HG03457 (cell line): ENCODE results near the gene UNKL.

Source experiments
- ATAC-seq: cut with Tn5 transposase; IDR thresholded peaks from one replicate; pipeline ENCODE4 v1.9.1; 2021; ENCODE audit warnings: moderate number of reproducible peaks; ENCODE audit not compliant: unreplicated experiment

UNKL gene

DNA sequence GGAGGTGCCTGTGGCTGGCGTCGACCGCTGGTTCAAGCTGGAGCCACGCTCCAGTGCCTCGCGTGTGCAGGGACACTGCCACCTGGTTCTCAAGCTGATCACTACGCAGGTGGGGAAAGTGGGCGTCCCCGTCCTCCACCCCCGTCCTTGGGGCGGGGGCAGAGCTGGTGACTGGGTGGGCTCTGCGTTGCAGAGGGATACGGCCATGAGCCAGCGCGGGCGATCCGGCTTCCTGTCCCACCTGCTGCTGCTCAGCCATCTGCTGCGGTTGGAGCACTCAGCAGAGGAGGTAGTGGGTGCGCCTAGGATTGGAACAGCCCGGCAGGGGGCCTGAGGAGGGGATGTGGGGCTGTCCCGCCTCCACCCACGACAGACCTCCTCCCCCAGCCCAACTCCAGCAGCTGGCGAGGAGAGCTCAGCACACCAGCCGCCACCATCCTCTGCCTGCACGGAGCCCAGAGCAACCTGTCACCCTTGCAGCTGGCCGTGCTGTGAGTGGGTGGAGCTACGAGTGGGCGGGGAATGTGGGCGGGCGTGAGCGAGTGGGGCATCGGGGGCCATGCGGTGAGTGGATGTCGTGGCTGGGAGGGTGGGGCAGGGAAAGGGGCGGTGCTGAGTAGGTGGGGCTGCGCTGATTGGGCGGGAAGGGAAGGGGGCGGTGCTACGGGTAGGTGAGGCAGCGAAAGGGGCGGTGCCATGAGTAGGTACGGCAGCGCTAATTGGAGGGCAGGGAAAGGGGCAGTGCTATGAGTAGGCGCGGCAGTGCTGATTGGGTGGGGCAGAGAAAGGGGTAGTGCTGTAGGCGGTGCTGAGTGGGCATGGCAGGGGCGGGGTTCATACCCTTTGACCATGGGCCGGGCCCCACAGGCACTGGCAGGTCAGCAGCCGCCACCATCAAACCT lies 71.7 kb downstream of the UNKL start:
- peak; percentile 61 for ATAC-seq

DNA sequence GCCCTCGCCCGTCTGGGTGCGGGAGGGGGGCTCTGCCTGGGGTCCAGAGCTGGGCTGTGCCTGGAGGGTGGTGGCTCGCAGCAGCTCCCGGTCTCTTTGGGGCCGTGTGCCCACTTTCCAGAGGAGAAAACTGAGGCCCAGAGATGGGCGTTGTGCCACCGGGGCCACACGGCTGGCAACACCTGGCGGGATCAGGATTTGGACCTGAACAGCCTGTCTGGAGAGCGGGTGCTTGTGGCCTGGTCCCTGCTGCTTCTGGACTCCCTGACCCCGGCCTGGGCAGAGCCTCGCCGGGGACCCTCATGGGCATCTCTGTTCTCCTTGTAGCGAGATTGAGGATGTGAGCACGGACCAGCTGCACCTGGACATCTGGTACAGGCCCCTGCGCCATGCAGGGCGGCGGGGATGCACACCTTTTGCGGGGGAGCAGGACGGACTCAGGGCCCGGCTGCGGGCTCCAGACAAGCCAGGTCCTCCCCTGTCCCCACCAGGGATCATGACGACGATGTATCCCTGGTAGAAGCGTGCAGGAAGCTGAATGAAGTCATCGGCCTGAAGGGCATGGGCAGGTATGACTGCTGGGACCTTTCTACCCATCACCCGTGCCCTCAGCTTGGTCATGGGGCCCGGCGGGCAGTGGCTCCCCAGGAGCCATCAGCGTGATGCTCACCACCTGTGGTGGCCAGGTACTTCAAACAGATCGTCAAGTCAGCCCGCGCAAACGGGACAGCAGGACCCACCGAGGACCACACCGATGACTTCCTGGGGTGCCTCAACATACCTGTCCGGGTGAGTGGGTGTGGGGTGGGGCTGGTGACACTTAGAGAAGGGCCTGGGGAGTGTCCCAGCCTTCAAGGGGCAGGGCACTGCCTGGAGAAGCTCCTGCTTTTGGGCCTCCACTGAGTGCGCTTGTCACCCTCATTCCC lies 72.7 kb downstream of the UNKL start:
- ATAC-seq: no peak

DNA sequence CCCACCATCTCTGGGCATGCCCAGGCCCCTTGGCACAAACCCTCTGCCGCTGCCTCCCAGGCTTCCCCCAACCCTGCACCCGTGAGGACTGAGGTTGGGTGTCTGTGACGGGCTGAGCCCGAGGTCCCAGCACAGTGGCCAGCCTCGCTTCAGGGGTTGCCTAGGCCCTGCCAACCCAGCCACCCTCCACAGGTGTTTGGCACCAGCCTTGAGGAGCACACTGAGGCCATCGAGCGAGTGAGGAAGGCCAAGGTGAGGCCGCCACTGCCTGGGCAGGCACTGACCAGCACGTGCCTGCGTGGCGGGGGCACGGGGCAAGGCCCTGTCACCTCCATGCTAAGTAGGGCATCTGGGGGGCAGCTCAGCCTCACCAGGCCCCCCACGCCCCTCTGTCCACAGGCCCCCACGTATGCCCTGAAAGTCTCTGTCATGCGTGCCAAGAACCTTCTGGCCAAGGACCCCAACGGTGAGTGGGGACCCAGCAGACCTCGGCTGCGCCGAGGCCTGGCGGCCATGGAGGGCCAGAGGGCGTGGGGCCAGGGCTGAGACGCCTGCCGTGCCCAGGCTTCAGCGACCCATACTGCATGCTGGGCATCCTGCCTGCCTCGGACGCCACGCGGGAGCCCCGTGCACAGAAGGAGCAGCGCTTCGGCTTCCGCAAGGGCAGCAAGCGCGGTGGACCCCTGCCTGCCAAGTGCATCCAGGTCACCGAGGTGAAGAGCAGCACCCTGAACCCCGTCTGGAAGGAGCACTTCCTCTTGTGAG lies 73.6 kb downstream of the UNKL start:
- no peak for ATAC-seq

DNA sequence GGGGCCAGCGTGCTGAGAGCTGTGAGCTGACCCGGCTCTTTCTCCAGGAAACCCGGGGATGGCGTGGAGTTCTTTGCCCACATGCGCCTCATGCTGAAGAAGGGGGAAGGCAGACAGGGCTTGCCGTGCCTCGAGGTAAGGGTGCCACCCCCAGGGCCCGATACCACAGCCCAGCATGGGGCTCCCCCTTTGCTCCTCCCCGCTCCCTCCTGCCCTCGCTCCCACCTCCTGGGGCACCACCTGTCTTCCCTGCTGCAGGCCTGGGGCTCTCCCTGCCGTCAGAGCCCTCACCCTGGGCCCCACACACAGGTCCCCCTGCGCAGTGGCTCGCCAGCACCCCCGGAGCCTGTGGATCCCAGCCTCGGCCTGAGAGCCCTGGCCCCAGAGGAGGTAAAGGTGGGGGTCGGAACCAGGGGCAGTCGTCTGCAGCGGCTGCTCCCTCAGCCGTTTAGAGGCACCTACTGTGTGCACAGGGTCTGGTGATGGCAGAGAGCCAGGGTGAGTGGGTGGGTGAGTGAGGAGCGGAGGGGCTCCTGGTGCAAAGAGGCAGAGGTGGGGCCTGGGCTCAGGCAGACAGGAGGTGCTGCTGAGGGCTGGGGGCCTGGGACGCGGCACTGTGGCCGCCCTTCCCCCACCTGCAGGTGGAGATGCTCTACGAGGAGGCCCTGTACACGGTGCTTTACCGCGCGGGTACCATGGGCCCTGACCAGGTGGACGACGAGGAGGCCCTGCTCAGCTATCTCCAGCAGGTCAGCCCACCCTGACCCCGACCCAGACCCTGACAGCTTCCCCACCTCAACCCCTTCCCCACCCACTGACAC lies 75.4 kb downstream of the UNKL start:
- no peak for ATAC-seq

DNA sequence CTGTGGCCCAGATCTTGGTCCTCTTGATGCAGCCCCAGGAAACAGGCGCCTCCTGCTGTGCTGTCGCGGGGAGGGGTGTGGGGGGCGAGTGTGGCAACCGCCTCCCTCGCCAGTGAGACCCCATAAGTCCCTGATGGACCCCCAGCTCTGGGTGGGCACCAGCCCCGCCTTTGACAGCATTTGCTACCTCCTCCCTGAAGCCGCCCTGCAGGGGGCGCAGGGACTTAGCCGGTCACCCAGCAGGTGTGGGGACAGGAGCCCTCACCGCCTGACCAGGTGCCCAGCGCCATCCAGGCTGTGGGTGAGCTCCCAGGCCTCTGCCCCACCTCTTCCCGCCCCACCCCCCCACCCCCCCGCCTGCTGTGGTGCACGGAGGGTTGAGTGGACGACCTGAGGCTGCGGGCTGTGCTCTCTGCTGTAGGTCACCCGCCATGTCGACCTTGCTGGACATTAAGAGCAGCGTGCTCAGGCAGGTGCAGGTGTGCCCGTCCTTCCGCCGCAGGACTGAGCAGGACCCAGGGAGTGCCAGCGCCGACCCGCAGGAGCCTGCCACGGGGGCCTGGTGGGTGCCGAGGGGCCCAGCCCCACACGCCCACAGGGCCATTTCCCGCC lies 76.3 kb downstream of the UNKL start:
- ATAC-seq: no peak

DNA sequence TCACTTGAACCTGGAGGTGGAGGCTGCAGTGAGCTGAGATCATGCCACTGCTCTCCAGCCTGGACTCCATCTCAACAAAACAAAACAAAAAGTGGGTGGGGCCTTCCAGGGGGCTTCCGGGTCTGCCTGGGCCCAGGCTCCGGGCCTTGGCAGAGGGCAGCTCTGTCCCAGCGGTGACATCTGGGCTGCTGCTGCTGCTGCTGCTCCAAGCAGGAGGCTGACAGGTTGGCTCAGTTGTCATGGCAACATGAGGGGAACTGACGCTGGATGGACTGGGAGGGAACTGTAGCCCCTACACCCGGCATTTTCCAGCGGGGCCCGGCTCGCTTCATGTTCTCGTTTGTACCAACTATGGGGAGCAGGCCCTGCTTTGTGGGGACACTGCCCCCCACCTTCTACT lies 77.0 kb downstream of the UNKL start:
- ATAC-seq: no peak

DNA sequence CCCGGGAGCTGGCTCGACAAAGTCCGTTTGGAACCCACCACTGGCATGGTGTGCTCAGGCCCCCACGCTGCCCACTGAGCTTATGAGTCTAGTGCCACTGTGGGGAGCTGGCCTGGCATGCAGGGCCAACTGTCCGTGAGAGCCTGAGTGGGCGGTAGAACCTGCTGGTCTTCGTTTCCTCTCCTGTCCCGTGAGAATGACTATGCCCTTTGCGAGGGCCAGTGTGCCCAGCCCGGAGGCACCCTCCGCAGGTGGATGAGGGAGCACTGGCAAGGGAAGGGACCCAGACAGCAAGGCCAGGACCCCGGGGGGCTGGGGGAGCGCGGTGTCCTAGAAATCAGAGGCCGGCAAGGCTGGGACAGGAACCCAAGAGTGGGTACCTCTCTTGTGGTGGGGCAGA lies 77.9 kb downstream of the UNKL start:
- no peak for ATAC-seq

DNA sequence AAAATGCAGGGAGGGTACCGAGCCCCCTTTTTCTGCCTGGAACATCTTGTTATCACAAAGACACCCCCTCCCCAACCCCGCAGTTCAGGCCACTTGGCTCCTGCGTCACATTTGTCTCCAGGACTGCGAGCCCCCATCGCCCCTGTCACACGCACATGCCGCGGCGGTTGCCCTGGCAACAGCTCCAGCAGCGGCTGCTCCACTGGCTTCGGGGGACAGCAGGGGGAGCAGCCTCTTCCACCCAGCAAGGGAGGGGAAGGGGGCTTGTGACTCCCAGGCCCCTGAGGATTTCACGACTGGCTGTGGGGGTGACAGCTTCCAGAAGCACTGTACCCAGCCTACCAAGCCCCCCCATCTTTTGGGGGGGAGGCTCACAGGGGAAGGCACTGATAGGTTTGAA lies 78.5 kb downstream of the UNKL start:
- ATAC-seq: no peak

DNA sequence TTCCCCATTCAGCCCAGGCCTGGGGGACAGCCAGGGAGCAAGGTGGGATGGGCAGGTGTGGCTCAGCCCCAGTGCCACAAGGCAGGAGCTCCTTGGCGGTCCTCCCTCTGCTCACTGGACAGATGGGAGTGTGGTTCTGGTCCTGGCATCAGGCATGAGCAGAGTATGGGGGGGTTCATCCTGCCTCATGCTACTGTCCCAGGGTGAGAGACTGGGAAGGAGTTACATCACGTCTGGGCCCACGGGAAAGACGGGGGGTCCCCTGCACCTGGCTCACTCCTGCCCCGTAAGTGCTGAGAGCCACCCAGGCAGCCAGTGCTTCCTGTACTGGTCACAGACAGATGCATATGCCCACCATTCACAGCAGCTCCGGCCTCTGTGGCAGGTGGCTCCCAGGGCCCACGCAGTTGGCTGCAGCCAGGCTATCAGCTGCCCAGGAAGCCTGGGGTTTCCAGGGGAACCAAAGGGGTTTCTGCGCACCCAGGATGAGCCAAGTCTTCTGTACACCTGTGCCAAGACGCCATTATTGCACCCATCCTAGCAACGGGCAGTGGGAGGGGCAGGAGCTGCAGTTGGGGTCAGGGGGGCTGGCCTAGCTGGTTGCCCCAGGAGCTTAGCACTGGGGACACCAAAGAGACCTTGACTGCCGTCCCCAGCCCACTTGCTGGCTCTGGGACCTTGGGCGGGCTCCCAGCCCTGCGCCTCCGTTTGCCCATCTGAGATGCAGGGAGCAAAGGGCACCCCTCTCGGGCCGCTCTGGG lies 79.1 kb downstream of the UNKL start:
- ATAC-seq: no peak

DNA sequence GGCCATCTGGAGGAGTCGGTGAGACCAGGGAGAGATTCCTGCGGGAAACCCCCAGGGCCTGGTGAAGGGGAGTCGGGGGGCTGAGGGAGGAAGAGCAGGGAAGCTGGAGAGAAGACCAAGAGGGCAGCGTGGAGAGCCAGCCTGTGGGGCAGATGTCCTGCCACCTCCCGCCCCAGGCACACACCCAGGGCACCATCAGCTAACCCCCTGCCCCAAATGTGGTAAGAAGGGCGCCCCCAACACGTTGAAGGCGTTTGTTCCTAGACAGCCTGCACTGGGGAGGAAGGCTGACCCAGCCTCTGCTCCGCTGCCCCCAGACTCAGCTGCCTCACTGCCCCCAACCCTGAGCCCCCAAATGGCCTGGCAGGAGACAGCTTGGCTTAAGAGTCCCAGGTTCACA lies 79.8 kb downstream of the UNKL start:
- ATAC-seq: no peak

DNA sequence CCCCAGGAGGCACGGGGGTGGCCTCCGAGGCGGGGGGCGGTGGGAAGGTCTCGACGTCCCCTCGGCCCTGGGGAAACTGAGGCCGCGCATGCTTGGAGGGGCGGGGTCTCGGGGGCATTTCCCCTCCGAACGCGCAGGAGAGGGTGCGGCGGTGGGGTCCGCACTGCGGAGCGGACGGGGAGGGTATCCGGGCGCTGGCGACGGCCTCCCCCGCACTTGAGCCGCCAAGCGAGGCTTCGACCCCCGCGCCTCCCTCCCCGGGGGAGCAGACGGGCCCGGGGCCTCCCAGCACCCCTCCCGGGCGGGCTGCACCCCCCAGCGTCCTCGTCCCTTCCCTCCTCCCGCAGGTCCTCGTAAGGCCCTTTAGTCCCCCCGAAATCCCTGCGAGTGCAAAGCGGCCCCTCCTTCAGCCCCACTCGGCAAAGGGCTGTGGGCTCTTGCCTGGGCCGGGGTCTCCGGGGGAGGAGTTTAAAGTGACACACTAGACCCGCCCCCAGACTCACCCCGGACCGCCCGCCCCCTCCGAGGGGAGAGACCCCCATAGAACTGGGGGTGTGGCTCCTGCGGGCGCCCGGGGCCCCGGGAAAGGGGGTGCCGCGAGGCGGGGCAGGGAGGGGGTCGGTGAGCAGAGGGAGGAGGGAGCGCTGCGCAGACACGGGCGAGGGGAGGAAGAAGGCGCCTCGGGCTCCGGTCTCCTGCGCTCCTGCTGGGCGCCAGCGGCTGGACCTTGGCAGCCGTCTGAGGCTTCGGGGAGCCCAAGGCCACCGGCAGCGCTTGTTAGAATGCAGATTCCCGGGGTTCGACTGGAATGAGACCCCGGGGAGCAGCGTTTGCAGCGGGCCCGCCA lies 80.4 kb downstream of the UNKL start:
- ATAC-seq: no peak

DNA sequence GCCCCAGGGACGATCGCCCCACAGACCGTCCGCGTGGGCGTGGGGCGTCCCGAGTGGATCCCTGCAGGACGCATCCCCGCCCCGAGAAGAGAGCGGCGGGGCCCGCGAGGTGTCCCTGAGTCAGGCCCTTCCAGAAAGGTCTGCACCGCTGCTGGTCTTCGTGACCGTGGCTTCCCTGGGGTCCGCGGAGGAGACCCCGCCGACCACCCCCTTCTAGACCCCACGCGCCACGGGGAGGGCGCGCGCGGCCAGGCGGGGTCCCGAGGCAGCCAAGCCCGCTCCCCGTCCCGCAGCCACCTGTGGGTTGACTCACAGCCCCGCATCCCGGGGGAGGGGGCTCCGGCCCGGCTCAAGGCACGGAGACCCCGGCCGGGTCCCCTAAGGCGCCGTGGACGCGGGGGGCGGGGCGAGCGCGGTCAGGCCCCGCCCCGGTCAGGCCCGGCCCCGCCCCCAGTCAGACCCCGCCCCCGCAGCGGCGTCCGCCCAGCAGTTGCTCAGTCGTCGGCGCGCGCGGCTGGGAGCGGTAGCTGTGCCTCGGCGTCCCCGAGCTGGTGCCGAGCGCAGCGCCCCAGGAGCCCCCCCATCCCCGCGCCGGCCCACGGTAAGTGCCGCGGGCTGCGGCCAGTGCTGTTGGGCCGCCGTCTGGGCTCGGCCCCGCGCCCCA lies 81.2 kb downstream of the UNKL start, which contains the start of gene BAIAP3:
Gene BAIAP3, plus strand, starts transcription at position 497 of the 664 bp plus-strand sequence. CDS start 4,905 bp downstream, outside the sequence.
- ATAC-seq: no peak

DNA sequence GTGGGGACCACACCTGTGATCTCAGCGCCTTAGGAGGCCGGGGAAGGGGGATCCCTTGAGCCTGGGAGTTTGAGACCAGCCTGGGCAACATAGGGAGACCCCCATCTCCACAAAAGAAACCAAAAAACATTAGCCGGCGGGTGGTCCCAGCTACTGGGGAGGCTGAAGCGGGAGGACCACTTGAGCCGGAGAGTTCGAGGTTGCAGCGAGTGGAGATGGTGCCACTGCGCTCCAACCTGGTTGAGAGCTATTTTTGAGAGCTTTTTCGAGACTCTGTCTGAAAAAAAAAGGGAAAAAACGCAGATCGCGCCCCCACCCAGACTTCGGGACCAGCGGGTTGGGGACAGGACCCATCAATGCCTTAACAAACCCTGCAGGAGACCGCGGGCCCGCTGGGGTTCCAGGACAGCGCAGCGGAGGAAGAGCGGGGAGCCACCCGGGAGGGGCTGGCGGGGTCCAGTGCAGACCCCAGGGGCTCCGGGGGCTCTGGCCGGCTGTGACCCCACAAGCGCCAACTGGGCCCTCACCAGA lies 81.8 kb downstream of the UNKL start:
- ATAC-seq: no peak

DNA sequence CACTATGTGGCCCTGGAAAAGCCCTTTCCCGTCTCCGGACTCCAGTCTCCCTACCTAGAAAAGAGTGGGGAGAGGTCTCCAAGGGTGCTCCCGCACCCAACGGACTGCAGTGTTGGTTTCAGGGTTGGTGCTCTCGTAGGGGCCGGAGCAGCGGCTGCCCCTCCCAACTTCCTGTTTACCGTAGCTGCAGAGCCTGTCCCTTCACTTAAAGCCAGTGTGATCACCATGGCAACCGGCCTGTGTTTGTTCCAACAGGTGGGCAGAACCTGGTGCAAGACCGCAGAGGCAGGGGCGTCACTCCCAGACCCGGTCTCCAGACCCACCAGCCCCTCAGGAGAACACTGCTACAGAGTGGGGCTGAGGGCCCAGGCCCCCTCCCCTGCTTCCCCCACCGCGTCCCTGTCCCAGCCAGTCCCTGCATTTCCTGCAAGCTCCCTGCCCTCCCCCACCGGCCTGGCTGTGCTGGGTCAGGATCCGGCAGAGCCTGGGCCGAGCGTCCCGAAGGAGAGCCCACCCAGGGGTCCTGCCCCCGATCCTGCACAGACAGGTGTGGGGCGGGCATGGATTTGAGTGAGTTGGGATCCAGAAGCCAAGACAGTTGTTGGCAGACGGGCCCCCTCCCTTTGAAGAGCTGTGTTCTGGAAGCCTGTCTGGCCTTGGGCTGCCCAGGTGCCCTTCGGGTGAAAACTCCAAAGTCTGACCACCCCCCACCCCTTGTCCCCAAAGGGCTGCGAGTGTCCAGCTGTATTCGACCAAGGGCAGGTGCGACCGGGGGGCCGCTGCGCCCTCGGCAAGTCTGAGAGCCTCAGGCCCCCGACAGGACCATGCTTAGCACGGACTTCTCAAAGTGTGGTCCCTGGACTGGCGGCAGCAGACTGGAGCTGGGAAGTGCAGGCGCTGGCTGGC lies 82.5 kb downstream of the UNKL start:
- no peak for ATAC-seq

DNA sequence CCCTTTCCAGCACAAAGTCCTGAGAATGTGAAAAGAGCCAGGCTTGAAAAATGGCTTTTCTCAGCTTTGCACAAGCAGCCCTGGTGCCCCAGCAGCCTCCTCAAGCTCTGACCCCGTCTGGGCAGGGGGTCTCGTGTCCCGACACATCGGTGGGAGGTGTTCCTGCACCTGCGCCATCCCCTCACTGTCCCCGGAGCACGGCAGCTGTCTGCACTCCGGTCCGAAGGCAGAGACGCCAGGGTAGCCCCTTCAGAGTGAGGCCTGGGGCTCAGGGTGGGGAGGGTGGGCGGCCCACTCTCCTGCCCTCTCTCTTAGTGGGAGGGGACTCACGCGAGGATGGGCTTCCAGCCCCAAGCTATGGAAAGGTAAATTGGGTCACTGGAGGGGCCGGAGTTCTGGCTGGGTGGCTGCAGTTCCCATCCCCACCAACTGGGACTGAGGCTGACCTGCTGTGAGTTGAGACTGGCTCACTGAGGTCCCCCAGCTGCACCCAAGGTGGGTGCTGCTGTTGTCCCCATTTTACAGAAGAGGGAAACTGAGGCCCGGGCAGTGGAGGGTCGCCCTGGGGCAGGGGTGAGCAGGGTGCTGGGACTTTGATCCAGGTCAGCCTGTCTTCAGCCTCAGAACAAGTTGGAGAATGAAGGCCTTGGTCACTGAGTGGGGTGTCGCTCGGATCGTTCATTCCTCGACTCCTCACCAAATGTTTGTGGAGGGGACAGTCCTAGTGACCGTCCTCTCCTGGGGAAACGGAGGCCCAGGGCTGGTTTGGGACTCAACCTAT lies 83.4 kb downstream of the UNKL start:
- ATAC-seq: no peak
